Stimulated activated CD8-positive, alpha-beta memory T cell treated with anti-CD3 and anti-CD28 coated beads, Interleukin-15, amount 100 ng/mL, for 1 hour (primary cell): ENCODE results near the gene GRIN2C.
"Not testable (repeated sequence)": the region's sequence is repeated elsewhere in the genome, so short reads cannot be mapped to it uniquely, and the experiment has no call there.

Experiments used
- DNase-seq: peaks from one replicate; pipeline ENCODE4 v3.0.0-alpha.2; 2020; ENCODE audit warnings: low read depth

The GRIN2C gene

DNA sequence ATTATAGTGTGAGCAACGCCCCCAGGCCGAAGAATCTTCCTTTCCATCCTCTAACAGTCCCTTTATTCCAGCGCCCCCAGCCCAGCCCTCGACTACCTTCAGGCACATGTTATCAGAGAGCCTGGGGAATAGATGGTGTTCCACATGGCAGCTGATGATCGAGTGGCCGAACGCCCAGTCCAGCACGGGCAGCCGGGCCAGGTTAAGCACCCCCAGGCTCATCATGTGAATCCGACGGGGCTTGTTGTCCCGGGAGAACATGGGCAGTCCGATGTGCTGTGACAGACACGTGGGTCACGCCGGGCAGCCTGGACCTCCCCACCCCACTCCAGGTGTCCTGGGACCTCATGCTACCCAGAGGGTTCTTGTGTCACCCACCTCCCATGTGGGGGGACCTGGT lies 19.6 kb upstream of the GRIN2C start:
- no peak for DNase-seq

- DNase-seq: no peak
Measured at GRCh38 chr17:74878658-74879057, 19.0 kb upstream of the GRIN2C start.

- DNase-seq: no peak
Measured at GRCh38 chr17:74877592-74878548, 18.2 kb upstream of the GRIN2C start.

GRCh38 chr17:74875977-74876593 lies 16.4 kb upstream of the GRIN2C start:
- no peak for DNase-seq

GRCh38 chr17:74875155-74875976 lies 15.7 kb upstream of the GRIN2C start:
- DNase-seq: no peak

GRCh38 chr17:74874615-74875037 lies 14.9 kb upstream of the GRIN2C start:
- no peak for DNase-seq

DNA sequence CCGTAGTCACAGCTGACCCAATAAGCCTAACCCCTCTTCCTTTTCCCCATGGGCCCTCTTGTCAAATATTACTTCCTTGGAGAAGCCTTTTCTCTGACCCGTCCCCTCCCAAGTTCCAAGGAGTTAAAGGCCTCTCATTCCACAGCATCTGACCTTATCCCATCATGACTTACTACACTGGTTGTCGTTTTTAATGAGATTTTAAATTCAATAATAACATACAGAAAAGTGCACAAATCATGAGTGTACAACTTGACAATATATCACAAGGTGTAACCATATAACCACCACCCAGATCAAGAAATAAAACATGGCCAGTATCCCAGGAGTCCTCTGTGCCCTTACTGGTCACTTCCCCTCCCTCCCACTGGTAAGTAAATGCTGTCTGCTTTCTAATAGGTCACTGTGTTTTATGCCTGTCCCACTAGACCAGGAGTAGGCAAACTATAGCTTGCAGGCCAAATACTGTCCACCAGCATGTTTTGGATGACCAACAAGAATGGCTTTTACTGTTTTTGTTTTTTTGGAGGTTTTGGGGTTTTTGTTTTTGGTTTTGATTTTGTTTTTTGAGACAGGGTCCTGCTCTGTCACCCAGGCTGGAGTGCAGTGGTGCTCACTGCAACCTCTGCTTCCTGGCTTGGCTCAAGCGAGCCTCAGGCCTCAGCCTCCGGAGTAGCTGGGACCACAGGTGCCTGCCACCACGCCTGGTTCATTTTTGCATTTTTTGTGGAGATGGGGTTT lies 14.4 kb upstream of the GRIN2C start:
- no peak for DNase-seq

DNA sequence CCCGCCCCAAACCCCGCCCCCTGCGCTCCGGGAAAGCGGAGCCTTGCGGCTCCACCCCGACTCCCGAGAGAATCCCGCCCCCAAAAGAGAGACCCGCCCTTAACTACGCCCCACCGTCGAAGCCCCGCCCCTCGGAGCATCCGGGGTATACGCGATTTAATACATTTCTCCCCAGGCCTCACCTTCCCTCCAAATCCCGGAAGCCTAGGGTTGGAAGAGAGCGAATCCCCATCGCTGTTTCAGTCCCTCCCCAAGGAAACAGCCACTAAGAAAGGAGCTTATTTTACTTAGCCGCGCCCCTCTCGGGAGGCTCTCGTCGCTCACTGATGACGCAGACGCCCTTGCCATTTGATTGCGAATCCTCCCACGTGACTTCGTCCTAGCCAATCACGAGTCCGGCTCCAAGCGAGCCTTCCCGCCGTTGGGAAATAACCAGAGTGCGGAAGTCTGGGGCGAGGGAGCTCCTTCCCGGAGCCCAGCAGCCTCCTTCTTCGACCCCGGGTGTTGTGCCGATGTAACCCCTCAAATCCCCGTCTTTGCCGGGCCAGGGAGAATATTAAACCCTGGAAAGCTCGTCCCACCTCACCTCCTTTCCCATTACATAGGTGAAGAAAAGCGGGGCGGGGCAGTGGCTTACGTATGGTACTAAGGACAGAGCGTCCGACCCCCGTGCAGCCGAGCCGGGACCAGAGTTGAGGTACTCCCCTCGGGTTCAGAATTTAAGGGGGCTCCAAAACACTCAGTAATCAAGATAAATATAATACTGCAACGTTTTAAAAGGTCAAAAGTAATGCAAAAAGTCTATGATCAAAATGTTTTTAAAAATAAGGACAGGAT lies 13.6 kb upstream of the GRIN2C start:
- DNase-seq: peak; percentile 99

DNA sequence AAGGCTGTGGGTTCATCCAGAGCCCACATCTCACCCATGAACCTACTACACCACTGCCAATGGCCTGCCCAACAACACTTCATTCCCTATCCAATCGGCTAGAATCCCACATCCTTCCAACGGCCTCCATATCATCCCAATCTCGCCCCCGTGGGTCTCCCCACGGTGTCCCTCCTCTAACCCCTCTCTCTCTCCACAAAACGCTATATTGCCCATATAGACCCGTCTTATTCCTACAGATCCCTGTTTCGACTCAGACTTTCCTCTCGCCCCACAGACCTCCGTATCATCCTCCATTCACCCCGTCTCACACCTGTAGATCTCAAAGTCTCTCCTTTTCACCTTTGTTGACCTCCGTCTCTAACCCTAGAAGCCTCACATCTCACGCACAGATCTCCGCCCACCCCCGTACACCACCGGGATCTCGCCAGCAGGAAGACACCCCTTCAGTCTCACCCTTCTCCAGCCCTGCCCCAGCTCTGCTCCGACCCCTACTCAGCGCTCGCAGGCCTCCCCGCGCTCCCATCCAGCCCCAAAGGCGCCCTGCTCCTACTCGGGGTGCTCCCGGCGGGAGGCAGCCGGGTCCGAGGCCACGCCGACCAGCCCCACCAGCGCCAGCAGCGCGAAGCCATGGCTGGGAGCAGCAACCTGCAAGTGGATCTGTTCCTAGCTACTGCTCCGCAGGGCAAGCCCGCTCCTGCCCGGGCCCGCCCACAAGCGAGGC lies 12.8 kb upstream of the GRIN2C start, which contains the start of gene FDXR:
Gene FDXR, minus strand, starts transcription at position 682 of the 724 bp plus-strand sequence. Its CDS starts 50 bp downstream, at position 632.
- DNase-seq: no peak

DNA sequence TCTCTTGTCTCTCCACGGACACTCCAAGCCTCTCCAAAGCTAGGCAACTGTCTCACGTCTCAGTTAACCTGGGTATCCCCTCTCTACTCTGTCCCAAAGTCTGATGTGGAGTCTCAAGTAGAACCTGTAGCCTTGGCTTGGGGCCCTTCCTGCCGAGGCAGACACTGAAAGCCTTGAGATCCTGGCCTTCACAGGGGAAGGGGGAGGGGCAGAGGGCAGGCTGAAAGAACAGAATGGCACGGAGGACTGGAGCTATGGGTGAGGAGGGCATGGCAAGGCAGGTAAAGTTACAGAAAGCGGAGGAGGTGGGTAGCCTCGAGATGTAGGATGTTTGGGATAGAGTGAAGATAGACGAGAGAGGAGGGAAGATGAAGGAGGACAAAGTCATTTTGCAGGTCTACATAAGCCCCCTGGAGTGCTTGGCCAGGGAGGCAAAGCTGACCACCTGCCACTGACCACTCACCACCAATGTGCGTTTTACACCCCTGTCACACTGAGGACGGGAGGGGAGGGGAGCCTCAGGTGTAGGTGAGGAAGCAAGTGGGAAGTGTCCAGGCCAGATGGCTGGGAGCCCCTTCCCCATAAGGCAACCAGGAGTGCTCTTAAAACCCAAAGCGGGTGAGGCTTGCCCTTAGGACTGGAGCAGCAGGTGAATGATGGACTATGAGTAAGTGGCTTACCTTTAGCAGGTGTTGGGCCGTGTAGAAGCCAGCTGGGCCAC lies 11.8 kb upstream of the GRIN2C start:
- no peak for DNase-seq

GRCh38 chr17:74870512-74870911 lies 10.8 kb upstream of the GRIN2C start:
- DNase-seq: no peak

DNA sequence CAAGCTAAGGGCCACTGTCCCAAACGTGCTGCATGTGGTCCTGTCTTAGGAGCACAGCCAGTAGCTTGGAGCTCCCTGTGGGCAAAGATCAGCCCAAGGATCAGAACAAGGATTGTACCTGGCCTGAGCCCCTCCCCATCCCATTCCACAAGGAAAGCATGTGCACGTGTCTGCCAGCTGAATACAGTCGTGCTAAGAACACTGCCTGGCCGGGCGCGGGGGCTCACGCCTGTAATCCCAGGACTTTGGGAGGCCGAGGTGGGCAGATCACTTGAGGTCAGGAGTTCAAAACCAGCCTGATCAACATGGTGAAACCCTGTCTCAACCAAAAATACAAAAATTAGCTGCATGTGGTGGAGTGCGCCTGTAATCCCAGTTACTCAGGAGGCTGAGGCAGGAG lies 10.3 kb upstream of the GRIN2C start:
- not testable (repeated sequence) for DNase-seq

GRCh38 chr17:74868908-74869255 lies 9.2 kb upstream of the GRIN2C start:
- no peak for DNase-seq

GRCh38 chr17:74868251-74868907 lies 8.7 kb upstream of the GRIN2C start:
- no peak for DNase-seq

DNA sequence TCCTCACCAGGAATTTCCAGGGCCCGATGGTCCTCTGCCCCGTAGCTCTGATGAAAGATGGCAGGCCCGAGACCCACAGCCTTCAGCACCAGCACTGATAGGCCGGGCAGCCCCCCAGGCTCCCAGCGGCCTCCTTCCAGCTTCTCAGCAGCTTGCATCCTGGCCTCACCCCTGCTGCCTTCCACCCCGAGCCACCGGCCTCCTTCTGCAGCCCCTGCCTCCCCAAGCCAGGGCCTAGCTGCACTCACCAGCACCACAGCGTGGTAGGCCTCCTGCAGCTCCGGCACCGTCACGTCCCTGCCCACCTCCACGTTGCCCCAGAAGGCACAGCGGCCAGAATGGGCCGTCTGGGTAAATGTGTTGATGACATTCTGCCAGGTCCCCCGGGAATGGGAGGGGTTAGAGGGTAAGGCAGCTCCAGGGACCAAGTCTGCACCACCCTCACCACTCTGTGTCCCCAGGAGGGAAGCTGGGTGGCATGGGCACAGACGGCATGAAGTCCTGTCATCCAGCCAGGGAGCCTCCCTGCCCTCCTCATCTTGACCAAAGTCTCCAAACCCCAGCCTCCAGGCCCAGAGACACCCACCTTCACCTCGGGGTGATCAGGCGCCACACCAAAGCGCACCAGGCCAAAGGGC lies 6.6 kb upstream of the GRIN2C start:
- no peak for DNase-seq

- DNase-seq: no peak
Measured at GRCh38 chr17:74865504-74866197, 6.0 kb upstream of the GRIN2C start.

DNA sequence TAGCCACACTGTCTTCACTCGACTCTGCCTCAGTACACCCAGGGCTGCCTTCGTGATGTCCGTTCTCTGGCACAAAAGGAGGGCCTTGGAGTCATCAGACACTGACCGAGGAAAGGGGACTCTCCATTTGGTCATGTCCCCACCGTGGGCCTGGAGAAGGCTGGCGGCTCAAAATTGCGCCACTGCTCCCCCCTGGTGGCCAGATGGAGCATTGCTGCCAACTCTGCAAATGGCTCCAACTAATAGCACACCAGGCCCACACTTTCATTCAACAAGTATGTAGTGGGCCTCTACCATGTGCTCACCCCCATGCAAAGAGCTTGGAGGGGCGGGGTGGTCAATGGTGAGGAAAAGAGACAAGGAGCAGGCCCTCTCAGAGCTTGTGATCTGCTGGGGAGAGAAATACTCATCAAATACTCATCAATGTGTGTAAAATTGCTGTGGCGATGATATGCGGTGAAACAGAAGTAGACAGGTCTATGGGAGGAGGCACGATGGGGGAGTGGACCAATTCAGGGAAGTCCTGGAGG lies 5.2 kb upstream of the GRIN2C start:
- DNase-seq: peak; percentile 52
